Thyroid gland (tissue), 4 donors: ENCODE measurements around the gene PDE6A. TPM values are rescaled to one million over a fixed set of nuclear protein-coding genes. Genes with fewer than 3 reads are reported as not detected.

Source experiments
- DNase-seq, 2 donors: peaks; one replicate each; pipeline ENCODE4 v3.0.0-alpha.2; 2019
- H3K27ac ChIP-seq, 3 donors: fragments of 200-600 bp; sonication (generic); 1 replicate in 2 of 3; 2 replicates in 1 of 3; pipeline ENCODE4 v1.5.1; 2016 to 2019; ENCODE audit warnings: mild to moderate bottlenecking in 1 of 3, moderate library complexity in 1 of 3
- H3K27me3 ChIP-seq: fragments of 200-600 bp; sonication (generic); one replicate; pipeline ENCODE4 v1.5.1; 2019
- H3K36me3 ChIP-seq, 2 donors: fragments of 200-600 bp; sonication (generic); one replicate each; pipeline ENCODE4 v1.5.1; 2016 to 2019
- H3K4me1 ChIP-seq, 2 donors: fragments of 200-600 bp; sonication (generic); one replicate each; pipeline ENCODE4 v1.5.1; 2017 to 2019
- H3K4me3 ChIP-seq, 3 donors: fragments of 200-600 bp; sonication (generic); replicated peaks in 1 of 3; 1 replicate in 2 of 3; 2 replicates in 1 of 3; pipeline ENCODE4 v1.5.1; 2016; ENCODE audit warnings: mild to moderate bottlenecking in 1 of 3
- H3K9me3 ChIP-seq: fragments of 200-600 bp; sonication (generic); one replicate; pipeline ENCODE4 v1.5.1; 2017
- CTCF ChIP-seq, 6 experiments: fragments of 200-600 bp in 3 of 6; fragments of 450-650 bp in 3 of 6; sonication (generic) in 3 of 6; IDR thresholded peaks; one replicate each; pipeline ENCODE4 v1.5.1; 2016 to 2019; ENCODE audit warnings: antibody characterized with exemption in 6 of 6, mild to moderate bottlenecking in 2 of 6, inconsistent platforms in 1 of 6, moderate library complexity in 1 of 6
- POLR2A ChIP-seq, 2 donors: fragments of 450-650 bp; IDR thresholded peaks; one replicate each; pipeline ENCODE4 v1.6.1; 2017; ENCODE audit warnings: antibody characterized with exemption in 2 of 2, mild to moderate bottlenecking in 2 of 2, moderate library complexity in 1 of 2
- WGBS, 2 donors: methylation state at CpG; one replicate each; pipeline ENCODE4 v1.1.5; 2017; 5-methylcytosine and 5-hydroxymethylcytosine counted together
- intact Hi-C: fragments of 100-400 bp; cut with DNase I; formaldehyde crosslinking; loops from one replicate; pipeline ENCODE4 v1.15.1; 2023
- total RNA-seq, 4 donors: library from RNA; depleted of rRNA; stranded (reverse); fragments of >200 nt; gene quantifications; one replicate each; pipeline ENCODE4 v1.2.3, GENCODE V29; 2016

PDE6A gene
- total RNA-seq, 4 donors from 2014 or later, result not detected

GRCh38 chr5:149822301-149822700 is 122.3 kb downstream of the PDE6A start:
- intact Hi-C loops, result no loop called here

GRCh38 chr5:149820536-149821510 is 123.8 kb downstream of the PDE6A start:
- Histone ChIP-seq H3K36me3 (no peaks in the 10 kb centered on the region), H3K4me1 (no peaks in the 10 kb centered on the region), H3K27me3 (no peaks in the 10 kb centered on the region), H3K4me3 (no peak overlapping the region), H3K27ac (no peak overlapping the region), H3K9me3 (no peaks in the 10 kb centered on the region)
- 88 to 91% methylated on average over 17 of the region's 17 CpGs for WGBS, 2 donors
- TF ChIP-seq POLR2A (IDR thresholded peaks at IDR 0.05), result no peak
- no peak for TF ChIP-seq CTCF (IDR thresholded peaks at IDR 0.05)
- intact Hi-C loops, result no loop called here
- DNase-seq, result no peak

More at GRCh38 chr5:149822301-149822700, 122.3 kb downstream of the PDE6A start:
- no peak for DNase-seq
- TF ChIP-seq CTCF (IDR thresholded peaks at IDR 0.05) (no peak), POLR2A (IDR thresholded peaks at IDR 0.05) (no peak)
- no peaks in the 10 kb centered on the region for H3K4me1 ChIP-seq
- H3K36me3 ChIP-seq, result no peaks in the 10 kb centered on the region
- H3K4me3 ChIP-seq, result no peak overlapping the region
- no peak overlapping the region for H3K27ac ChIP-seq
- 88 to 90% methylated on average over 4 to 5 of the region's 5 CpGs for WGBS, 2 donors
- H3K9me3 ChIP-seq, result no peaks in the 10 kb centered on the region
- H3K27me3 ChIP-seq, result no peaks in the 10 kb centered on the region

GRCh38 chr5:149820012-149820411 is 124.6 kb downstream of the PDE6A start:
- Histone ChIP-seq H3K27me3 (no peaks in the 10 kb centered on the region), H3K4me1 (no peaks in the 10 kb centered on the region), H3K9me3 (no peaks in the 10 kb centered on the region), H3K36me3 (no peaks in the 10 kb centered on the region), H3K27ac (no peak overlapping the region), H3K4me3 (no peak overlapping the region)
- no peak for TF ChIP-seq POLR2A (IDR thresholded peaks at IDR 0.05)
- no peak for TF ChIP-seq CTCF (IDR thresholded peaks at IDR 0.05)
- no peak for DNase-seq
- intact Hi-C loops, result no loop called here
- 64 to 82% methylated on average over 2 of the region's 2 CpGs for WGBS, 2 donors

- intact Hi-C loops, result no loop called here
- no peaks in the 10 kb centered on the region for H3K36me3 ChIP-seq
- H3K27ac ChIP-seq, result no peak overlapping the region
- TF ChIP-seq CTCF (IDR thresholded peaks at IDR 0.05) (no peak), POLR2A (IDR thresholded peaks at IDR 0.05) (no peak)
- no peaks in the 10 kb centered on the region for H3K4me1 ChIP-seq
- WGBS, 2 donors, result 90 to 97% methylated on average over 4 of the region's 4 CpGs
- no peaks in the 10 kb centered on the region for H3K9me3 ChIP-seq
- DNase-seq, result no peak
- no peaks in the 10 kb centered on the region for H3K27me3 ChIP-seq
- H3K4me3 ChIP-seq, result no peak overlapping the region
Measured at GRCh38 chr5:149818116-149818515, 126.5 kb downstream of the PDE6A start.

GRCh38 chr5:149817539-149818060 is 127.0 kb downstream of the PDE6A start:
- intact Hi-C loops, result no loop called here
- H3K27me3 ChIP-seq, result no peaks in the 10 kb centered on the region
- TF ChIP-seq CTCF (IDR thresholded peaks at IDR 0.05) (no peak), POLR2A (IDR thresholded peaks at IDR 0.05) (no peak)
- H3K36me3 ChIP-seq, result no peaks in the 10 kb centered on the region
- no peak overlapping the region for H3K4me3 ChIP-seq
- no peaks in the 10 kb centered on the region for H3K4me1 ChIP-seq
- no peak overlapping the region for H3K27ac ChIP-seq
- WGBS, 2 donors, result 79 to 86% methylated on average over 4 of the region's 4 CpGs
- H3K9me3 ChIP-seq, result no peaks in the 10 kb centered on the region
- DNase-seq, result no peak
